Erythroblast (primary cell): ENCODE data around the gene ELK3.

Experiments
- DNase-seq, 2 experiments: peaks; one replicate each; lab custom pipeline; 2025; lab: John Stamatoyannopoulos, UW
- GATA1 ChIP-seq: IDR thresholded peaks from 2 replicates; pipeline ENCODE4 v1.6.1; 2011; ENCODE audit warnings: low read depth, mild to moderate bottlenecking, control low read depth, low read length, moderate library complexity
- POLR2A ChIP-seq: IDR thresholded peaks from 2 replicates; pipeline ENCODE4 v1.6.1; 2011; ENCODE audit warnings: mild to moderate bottlenecking, low read length

Gene ELK3

DNA sequence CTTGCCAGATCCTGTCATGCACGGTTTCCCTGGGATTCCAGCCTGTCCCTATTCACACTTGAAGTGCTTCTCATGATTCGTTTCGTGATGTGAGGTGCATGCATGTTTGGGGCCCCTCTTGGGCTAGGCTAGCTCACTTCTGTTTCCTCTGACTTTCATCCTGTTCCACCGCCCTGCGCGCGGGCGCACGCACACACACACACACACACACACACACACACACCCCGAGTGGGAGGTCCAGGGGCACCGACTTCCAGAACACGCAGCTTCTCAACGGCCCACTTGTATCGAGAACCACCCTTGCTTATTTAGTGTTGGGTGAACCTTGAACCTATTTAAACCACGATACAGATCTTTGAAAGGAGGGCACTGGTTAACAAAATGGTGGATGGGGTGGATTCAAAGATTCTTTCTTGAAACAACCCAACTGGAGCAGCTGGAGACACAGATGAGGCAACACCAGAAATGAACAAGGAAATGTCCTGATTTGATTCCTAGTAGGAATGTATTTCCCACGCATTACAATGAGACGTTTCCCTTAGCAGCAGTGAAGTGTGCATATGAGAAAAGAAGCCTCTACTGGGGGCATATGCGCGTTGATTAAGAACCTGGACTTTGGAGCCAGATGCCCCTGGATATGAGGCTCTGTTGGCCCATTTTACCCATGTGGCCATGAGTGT, 16.3 kb downstream of the ELK3 start:
- no peak for TF ChIP-seq POLR2A
- no peak for TF ChIP-seq GATA1
- no peak for DNase-seq

DNA sequence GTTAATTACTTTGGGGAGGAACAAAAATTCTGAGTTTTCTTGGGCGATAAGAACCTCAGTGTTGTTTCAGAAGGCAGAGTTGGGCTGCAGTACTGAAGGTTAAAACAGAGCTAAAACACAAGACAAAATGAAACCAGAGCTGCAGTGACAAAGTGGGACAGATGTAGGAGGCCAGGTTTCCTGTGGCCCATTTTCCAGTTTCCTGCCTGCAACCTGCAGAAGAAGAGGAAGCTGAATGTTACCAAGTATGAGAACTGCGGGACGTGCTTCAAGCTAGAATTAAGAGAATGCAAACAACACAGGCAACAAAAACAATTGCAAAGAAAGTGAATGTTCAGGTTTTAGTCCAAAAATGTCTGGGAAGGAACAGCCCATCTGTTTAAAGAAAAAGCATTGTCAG, 17.8 kb downstream of the ELK3 start:
- no peak for DNase-seq
- TF ChIP-seq POLR2A (no peak), GATA1 (no peak)

DNA sequence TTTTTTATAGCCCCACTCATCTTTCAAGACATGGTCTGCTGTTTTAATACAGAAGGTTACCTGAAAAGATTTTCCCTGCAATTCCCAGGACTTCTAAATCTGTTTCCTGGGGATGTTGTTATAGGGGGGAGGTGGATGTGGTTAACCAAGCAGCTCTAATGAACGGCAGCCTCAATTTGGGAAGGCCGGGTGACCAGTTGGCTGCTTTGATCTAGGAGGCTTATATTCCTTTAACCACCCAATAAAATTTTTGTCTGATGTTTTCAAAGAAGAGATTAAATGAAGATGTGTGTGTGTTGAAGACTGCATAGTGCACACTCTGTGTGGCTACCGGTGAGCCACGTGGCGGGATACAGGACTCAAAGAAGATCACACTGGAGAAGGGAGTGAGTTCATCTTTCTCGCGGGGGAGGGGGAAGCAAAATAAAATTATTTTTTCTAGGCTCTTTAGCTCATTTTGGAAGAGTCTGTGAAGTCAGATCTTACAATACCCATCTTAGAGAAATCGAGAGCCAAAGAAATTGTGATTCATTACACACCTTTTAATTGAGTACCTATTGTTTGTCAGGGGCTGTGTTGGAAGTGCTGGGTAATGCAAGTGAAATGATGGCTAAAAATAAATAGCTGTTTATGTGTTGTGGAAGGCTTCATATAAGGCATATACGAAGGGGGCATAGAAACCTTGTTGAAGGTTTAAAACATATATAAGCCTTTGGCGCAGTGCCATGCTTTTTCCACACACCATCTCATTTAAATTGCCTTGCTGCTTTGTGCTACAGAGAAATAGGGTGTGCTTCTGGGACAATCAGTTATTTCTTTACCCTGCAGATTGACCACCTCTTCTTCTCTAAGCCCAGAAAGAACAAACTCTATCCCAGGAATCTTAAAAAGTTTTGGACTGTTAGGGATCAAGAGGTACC, 18.5 kb downstream of the ELK3 start:
- TF ChIP-seq POLR2A = no peak
- no peak for TF ChIP-seq GATA1
- no peak for DNase-seq

DNA sequence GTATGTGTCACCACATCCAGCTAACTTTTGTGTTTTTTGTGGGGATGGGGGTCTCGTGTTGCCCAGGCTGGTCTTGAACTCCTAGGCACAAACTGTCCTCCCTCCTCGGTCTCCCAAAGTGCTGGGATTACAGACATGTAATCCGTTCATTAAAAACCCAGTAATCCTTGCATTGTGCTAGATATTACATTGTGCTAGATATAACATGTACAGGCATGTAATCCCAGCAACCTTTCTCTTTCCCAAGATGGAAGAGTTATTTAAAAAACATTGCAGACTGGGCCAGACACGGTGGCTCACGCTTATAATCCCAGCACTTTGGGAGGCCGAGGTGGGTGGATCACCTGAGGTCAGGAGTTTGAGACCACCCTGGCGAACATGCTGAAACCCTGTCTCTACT, 19.7 kb downstream of the ELK3 start:
- DNase-seq = no peak

DNA sequence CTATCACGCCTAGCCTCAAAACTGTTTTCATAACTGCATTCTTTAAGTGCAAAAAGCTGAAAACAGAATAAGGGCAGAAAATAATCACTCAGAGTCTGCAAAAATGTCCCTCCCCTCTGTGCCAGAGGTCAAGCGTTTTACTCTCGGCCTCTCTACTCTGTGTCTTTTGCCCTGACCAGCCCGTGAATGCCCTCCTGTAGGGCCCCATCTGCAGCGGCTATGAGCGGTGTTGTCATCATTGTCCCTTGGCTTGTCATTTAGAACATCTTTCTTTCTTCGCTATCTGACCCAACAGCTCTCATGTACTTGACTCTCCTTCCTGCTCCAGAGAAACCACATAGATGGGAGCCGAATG, 21.7 kb downstream of the ELK3 start:
- no peak for DNase-seq
- TF ChIP-seq GATA1 (no peak), POLR2A (no peak)

More for the DNA sequence above, 19.7 kb downstream of the ELK3 start:
- TF ChIP-seq POLR2A = no peak
- no peak for TF ChIP-seq GATA1

DNA sequence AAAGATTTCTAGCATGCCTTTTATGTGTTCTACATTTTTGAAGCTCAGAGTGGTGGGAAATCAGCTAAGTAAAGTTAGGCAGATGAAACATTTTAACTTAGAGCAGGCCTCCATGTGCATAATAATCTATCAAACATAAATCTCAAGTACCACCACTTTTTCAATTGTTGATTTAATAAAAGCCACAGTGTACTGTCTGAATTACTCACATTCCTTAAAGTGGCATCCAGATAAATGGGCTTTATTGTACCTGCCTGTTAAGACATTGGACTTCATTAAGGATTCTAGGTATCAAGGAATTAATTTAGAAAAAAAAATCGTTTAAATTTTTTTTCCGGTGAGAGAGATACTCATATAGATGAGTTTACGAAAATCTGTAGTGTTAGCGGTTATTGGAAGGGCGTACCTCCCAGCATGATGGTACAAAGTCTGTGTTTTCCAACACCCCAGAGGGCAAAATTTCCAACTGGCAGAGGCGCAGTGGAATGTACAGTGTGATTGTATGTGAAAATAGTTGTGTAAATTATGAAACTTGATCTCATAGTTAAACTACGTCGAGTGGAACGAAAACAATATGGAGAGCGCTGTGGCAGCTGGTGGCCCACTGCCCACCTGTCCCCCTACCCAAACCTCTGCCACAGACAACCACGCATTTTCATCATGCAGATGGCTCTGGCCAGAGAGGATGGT, 25.0 kb downstream of the ELK3 start:
- DNase-seq = no peak
- TF ChIP-seq GATA1 = no peak
- TF ChIP-seq POLR2A = no peak

DNA sequence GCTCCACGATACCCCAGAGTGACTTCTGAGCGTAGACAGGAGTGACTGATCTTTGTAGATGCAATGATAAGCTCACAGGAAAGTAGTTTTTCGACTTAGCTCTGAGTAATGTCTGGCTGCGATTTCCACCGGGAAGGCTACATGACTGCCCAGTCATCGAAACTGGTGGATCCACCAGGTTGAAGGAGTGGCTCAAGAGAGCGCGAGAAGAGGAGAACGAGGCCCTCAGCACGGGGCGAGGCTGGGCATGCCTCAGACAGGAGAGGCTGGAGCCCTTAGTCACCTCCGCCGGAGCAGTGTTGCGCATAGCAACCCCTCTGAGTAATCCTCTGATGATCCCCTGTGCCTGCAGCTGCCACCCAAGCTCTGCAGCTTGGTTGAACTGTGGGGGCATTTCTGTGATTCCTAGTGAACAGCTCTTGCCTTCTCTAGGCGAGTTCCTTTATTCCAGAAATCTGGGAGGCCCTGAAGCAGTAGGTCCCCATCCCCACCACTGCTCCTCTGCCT, 25.6 kb downstream of the ELK3 start:
- TF ChIP-seq GATA1 = no peak
- no peak for TF ChIP-seq POLR2A
- DNase-seq = no peak

DNA sequence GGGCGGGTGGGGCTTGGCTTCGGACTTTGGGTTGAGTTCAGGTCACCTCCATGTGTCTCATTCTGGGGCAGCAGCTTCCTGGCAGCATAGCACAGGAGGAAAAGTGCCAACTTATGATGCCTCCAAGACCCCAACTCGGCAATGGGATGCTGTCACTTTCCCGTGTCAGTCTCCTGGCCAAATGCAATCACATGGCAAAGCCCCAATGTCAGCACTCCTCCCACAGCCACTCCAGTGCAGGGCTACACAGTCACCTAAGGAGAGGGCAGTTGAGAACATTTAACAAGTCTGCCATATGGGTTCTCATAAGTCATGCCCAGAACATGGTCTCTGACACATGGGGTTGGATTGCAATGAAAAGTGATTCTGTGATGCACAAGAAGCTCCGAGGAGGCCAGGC, 26.7 kb downstream of the ELK3 start:
- TF ChIP-seq POLR2A (no peak), GATA1 (no peak)
- DNase-seq = no peak

DNA sequence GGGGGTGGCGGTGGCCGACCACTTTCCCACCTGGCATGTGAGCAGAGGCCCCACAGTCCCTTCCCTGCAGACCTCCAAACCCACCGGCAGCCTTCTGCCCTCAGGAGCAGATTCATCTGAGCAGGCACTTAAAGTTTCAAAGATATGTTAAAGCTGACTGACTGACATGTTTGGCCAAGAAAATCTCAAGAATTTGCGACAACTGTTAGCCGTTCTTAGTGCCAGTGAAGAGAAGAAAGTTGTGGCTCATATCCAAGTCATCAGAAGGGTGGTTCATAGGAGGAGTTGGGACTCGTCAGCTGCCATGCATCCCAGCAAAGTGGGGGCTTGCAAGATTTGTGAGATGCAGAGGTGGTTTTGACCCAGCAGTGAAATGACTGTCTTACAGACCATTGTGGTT, 27.2 kb downstream of the ELK3 start:
- TF ChIP-seq POLR2A (no peak), GATA1 (no peak)
- no peak for DNase-seq

DNA sequence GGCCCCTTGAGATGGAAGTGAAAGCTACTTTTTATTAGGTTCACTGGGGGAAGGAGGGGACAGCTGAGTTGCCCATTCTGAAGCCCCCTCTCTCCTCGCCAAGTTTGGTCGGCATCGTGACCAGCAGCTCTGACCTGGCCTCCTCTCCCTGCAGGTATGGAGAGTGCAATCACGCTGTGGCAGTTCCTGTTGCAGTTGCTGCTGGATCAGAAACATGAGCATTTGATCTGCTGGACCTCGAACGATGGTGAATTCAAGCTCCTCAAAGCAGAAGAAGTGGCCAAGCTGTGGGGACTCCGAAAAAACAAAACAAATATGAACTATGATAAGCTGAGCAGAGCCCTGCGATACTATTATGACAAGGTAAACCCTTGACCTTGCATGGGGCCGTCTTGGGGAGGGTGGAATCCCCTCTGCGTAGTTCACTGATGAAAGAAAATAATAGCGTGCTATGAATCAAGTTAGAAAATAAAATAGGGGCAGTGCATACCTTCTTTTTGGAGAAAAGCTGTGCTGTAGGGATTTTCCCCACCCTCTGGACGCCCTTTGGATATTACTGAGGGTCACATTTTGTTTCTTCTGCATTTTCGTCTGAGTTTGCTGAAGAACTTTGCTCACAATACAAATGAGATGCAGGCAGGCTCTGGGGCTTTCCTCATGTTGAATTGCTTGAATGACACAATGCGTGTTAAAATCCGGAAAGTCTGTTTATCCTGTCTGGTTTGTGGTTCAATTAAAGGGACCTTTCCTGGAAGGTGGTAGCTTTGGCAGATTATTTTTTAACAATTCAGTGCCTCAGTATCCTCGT, 29.4 kb downstream of the ELK3 start:
- no peak for DNase-seq
- TF ChIP-seq GATA1 (no peak), POLR2A (no peak)

DNA sequence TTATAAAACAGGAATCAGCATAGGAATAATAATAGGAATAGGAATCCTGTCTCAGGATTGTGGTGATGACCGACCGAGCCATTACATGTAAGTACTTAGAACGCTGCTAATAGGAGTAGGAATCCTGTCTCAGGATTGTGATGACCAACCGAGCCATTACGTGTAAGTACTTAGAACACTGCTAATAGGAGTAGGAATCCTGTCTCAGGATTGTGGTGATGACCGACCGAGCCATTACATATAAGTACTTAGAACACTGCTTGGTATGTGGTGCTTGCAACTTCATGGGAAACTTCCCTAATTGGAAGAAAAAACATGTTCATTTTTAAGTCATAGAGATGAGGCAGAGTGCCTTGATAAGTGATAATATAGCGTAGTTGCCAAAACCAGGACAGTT, 30.0 kb downstream of the ELK3 start:
- TF ChIP-seq GATA1 (no peak), POLR2A (no peak)

DNA sequence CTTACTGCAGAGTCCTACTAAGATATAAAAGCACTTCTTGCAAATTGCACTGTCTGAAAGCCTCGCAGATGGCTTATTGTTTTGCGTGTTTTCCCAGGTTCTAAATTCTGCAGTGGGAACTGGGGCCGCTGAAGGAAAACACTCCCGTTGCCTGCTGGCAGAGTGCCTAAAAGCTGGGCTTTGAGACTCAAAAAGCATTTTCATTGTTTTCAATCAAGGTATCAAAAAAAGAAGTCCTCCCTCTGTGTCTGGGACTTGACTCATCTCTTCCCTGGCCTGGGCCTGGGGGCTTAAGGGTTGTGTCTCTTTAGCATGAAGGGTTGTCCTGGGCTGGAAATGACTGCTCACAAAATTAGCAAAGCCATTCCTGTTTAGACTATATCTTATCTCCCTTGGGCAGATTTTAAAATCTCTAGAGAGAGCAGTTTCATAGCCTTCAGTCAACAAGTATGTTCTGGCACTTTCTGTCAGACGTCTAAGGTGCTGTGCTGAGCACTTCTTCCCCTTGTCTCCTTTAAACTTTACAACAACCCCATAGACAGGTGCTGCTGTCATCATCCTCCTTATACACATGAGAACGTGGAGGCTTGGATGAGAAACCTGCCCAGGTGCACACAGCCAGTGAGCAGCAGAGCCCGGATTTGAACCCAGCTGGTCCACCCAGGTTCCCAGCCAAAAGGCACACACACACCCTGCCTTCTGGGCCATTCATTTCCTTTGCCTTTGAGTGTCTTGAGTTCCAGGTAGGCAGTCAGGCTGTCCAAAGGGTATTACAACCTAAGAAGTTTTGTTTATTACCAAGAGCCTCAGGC, 31.1 kb downstream of the ELK3 start:
- TF ChIP-seq POLR2A (no peak), GATA1 (no peak)
- DNase-seq = no peak

More for the DNA sequence above, 30.0 kb downstream of the ELK3 start:
- DNase-seq = no peak
